H1 (cell line): ENCODE measurements around the gene CARD14.

ENCODE experiments used
- JUN ChIP-seq: IDR thresholded peaks from 2 replicates; pipeline ENCODE4 v1.6.1; 2011; ENCODE audit warnings: low read depth, mild to moderate bottlenecking, improper control_type of control experiment, low read length
- JUND ChIP-seq: IDR thresholded peaks from 2 replicates; pipeline ENCODE4 v1.6.1; 2011; ENCODE audit warnings: mild to moderate bottlenecking, improper control_type of control experiment, low read length
- KDM1A ChIP-seq: fragments of 200-600, 300-600 bp; sonication (generic); IDR thresholded peaks from 2 replicates; pipeline ENCODE4 v1.7.1; 2016; ENCODE audit warnings: mild to moderate bottlenecking, low read length, borderline replicate concordance
- TF ChIP-seq, protein P1 (sequence below), 3 experiments: IDR thresholded peaks; 1 replicate in 2 of 3; 2 replicates in 1 of 3; pipeline versions ENCODE4 v1.5.1 to v1.6.1; 2011; ENCODE audit warnings: low read length in 3 of 3, mild to moderate bottlenecking in 3 of 3, inconsistent platforms in 2 of 3, low read depth in 1 of 3, moderate library complexity in 1 of 3; ENCODE audit not compliant: insufficient read depth in 1 of 3; ENCODE audit errors: control extremely low read depth in 1 of 3
- TF ChIP-seq, protein P2 (sequence below): IDR thresholded peaks from 2 replicates; pipeline ENCODE4 v1.6.1; 2011; ENCODE audit warnings: low read depth, mild to moderate bottlenecking, low read length; ENCODE audit not compliant: insufficient read depth

DNA sequence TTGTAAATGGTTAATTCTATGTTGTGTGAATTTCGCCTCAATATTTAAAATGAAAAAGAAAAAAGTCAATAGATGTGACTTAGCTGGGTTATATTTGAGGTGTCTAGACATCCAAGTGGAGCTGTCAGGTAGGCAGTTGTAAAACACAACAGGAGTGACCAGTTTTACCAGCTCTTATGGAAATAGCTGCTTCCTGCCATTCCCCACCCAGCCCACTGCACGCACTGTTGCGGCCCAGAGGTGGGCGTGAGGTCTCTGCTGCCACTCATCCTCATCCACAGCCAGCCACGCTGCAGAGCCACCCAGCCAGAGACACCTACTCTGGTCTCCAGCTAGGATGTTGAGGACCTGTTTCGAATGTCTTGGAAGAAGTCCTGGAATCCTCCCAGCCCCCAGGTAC is 3.4 kb upstream of the CARD14 start:
- TF ChIP-seq, protein P1, sequence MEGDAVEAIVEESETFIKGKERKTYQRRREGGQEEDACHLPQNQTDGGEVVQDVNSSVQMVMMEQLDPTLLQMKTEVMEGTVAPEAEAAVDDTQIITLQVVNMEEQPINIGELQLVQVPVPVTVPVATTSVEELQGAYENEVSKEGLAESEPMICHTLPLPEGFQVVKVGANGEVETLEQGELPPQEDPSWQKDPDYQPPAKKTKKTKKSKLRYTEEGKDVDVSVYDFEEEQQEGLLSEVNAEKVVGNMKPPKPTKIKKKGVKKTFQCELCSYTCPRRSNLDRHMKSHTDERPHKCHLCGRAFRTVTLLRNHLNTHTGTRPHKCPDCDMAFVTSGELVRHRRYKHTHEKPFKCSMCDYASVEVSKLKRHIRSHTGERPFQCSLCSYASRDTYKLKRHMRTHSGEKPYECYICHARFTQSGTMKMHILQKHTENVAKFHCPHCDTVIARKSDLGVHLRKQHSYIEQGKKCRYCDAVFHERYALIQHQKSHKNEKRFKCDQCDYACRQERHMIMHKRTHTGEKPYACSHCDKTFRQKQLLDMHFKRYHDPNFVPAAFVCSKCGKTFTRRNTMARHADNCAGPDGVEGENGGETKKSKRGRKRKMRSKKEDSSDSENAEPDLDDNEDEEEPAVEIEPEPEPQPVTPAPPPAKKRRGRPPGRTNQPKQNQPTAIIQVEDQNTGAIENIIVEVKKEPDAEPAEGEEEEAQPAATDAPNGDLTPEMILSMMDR (IDR thresholded peaks at IDR 0.05; ENCODE audit: control extremely low read depth in 1 of 3, insufficient read depth in 1 of 3, low read depth in 1 of 3, low read length in 3 of 3), result no peak
- no peak for TF ChIP-seq JUN
- no peak for TF ChIP-seq JUND
- no peak for TF ChIP-seq KDM1A
- TF ChIP-seq, protein P2, sequence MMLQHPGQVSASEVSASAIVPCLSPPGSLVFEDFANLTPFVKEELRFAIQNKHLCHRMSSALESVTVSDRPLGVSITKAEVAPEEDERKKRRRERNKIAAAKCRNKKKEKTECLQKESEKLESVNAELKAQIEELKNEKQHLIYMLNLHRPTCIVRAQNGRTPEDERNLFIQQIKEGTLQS, result no peak
